Stimulated activated CD4-positive, alpha-beta T cell treated with anti-CD3 and anti-CD28 coated beads, TNF-alpha, amount 100 ng/mL, for 48 hours (primary cell): ENCODE data around the gene PTMA.
A peak's percentile ranks its signal among the peaks of the same experiment; 100 is the strongest.
"Not testable (repeated sequence)": the region's sequence is repeated elsewhere in the genome, so short reads cannot be mapped to it uniquely, and the experiment has no call there.

ENCODE experiments used
- DNase-seq, 3 donors: peaks; one replicate each; pipeline ENCODE4 v3.0.0-alpha.2; 2020; ENCODE audit warnings: low read depth in 3 of 3

The PTMA gene

DNA sequence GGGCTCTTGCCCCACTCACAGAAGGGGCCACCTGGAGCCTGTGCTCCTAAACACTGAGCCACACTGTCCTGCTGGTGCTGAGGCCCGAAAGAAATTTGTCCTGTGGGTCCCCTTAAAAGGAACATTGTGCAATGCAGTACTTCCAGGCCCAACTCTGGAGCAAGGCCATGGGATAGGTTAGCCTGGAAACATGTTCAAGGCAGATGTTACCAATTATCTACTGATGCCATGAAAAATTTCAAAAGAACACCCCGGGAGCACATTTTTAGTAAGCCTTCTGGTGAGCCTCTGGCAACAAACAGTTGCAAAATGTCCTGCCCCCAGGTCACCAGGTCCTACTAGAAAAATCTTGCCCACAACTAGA is 12.3 kb upstream of the PTMA start:
- DNase-seq: no peak

DNA sequence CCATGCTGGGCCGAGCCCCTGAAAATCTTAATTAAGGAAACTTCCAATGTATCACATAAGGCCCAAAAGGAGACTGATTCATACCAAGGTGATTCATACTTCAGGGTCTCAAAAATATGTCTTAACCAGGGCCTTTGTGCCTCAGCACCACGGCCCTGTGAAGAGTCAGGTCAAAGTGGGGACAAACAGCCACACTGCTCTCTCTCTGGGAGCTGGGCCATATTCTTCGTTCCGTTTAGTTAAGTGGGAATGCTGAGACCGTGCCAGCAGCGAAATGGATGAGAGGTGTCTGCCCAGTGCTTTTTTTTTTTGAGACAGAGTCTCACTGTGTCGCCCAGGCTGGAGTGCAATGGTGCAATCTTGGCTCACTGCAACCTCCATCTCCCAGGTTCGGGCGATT is 9.3 kb upstream of the PTMA start:
- DNase-seq: no peak

DNA sequence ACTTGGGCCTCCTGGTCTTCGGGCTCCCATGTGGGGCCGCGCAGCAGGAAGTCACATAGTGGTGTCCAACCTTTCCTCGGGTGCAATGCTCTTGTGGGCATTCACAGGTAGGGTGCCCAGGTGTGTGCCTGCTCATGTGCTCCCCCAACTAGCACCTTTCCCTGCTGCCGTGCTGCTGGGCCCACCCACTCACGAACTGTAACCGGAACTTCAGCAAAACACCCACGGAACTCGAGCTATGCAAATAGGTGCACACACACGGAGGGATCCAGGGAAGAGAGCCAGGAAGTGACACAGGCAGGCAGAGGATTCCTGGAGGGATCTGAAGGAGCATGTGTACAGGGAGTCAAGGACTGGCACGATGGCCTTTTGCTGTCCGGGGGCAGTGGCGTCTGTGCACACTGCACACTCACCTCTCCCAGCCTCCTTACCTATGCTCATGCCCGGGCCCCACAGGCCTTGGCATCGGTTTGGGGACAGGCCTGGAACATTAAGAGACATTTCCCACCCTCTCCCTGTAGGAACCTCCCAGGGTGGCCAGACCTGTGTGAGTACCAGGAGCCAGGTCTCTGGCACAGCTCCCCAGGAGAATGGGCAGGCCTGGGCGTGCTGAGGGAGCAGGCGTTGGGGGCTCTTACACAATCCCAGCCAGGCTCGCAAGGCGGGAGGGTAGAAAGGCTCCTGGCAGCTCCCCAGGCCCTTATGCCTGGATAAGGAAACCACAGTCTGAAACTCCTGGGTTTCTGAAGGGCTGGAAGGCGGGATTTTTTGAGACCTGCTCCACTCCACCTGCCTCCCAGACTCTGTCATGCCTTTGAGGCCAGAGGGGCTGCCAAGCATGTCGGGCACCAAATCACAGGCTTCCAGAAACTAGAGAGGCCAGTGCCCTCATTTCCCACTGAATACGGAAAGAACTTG is 6.6 kb upstream of the PTMA start:
- no peak for DNase-seq

GRCh38 chr2:231704017-231704416 is 4.3 kb upstream of the PTMA start:
- DNase-seq: no peak

- peak; percentile 94 to 97 (median 95) for DNase-seq
These were observed 1.3 kb upstream of the PTMA start for GRCh38 chr2:231706731-231707624.

- DNase-seq: peak in 1 of 3 donors; percentile 31
These were observed 749 bp upstream of the PTMA start for GRCh38 chr2:231707625-231707926.

- peak in 1 of 3 donors; percentile 27 for DNase-seq
These were observed 679 bp downstream of the PTMA start for GRCh38 chr2:231708773-231709635.

DNA sequence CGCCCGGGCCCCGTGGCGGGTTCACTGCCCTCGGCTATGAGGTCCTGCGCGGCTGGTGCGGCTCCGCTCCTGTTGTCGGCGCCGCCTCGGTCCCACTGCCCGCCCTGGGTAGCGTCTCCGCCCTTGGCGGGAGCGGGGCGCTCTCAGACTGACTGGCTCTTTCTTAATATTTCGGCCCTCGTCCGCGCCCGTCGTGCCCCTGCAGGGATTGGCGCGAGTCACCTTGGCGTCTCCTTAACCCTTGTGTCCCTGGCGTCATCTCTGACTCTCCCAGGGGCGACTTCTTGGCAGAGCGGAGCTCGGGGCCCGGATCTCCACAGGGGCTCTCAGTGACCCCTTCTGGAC is 1.3 kb downstream of the PTMA start:
- peak in 1 of 3 donors; percentile 19 for DNase-seq

GRCh38 chr2:231709981-231710798 is 1.9 kb downstream of the PTMA start:
- DNase-seq: peak; percentile 69 to 79 (median 74)

- no peak for DNase-seq
These were observed 2.7 kb downstream of the PTMA start for GRCh38 chr2:231710799-231711676.

GRCh38 chr2:231711677-231712450 is 3.5 kb downstream of the PTMA start:
- DNase-seq: no peak

DNA sequence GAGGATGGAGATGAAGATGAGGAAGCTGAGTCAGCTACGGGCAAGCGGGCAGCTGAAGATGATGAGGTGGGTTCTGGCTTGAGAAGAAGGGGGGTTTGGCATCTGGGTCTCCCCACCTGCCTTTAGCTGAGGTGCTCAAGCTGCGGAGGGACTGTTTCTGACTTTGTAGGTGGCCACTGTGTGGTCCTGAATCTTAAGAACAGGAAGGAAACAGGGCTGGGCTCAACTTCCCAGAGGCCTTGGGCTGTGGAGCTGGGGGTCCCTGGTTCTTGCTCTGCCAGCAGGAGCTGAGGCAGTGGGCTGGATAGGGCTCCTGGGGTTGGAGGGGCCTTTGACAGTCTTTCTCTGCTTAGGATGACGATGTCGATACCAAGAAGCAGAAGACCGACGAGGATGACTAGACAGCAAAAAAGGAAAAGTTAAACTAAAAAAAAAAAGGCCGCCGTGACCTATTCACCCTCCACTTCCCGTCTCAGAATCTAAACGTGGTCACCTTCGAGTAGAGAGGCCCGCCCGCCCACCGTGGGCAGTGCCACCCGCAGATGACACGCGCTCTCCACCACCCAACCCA is 4.2 kb downstream of the PTMA start:
- DNase-seq: peak in 2 of 3 donors; percentile 34 to 36

- DNase-seq: not testable (repeated sequence)
These were observed 5.0 kb downstream of the PTMA start for GRCh38 chr2:231713406-231713729.

- peak; percentile 85 to 90 (median 85) for DNase-seq
These were observed 5.7 kb downstream of the PTMA start for GRCh38 chr2:231713730-231714638.

DNA sequence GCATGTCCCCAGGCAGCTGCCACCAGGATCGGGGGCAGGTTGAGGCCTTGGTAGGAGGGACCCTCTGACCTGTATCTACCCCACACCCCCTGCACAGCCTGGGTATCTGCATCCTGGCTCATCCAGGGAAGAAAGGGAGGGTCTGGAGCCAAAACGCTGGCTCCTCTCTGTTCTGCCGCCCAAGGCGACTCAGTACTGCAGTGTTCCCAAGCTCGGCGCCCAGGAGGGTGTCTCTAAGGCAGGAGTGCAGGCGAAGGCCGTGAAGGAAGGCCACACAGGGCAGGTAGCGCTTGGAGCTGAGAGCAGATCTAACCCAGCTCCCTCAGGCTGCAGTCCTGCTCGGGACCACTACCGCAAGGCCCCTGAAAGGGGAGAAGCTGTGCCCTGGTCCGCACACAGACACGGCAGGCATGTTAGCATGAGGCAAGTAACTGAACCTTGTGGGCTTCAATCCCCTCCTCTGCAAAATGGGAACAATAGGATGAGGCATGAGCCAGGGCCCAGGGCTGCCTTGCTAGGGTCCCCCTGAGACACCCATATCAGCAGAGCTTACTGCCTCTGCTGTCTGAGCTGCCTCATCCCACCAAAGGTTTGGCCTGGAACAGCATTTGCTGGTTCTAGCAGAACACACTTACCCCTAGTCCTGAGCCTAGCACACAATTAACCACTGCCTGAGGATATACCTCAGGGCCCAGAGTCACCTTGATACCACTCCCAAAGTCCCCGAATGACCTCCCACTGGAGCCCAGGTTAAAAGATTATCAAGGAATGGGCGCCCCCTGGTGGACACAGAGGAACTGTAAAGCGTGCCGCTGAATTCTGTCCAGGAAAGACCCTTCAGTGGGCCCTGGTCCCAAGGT is 6.5 kb downstream of the PTMA start:
- peak in 2 of 3 donors; percentile 60 to 86 for DNase-seq

DNA sequence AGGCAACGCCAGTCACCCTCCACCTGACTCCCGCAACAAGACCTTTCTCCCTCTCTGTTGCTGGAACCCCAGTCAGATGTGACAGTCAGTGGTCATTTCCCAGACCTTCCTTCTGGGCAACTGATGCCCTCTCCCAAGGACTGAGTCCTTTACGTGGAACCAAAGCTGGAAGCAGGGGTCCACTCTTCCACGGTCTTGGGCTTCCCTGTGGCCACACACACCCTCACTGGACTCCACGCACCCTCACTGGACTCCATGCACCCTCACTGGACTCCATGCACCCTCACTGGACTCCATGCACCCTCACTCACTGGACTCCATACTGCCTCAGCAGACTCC is 7.1 kb downstream of the PTMA start:
- DNase-seq: no peak

- DNase-seq: no peak
These were observed 7.8 kb downstream of the PTMA start for GRCh38 chr2:231715988-231716616.
